ENCODE measurements around the gene CHCHD4.

DNA sequence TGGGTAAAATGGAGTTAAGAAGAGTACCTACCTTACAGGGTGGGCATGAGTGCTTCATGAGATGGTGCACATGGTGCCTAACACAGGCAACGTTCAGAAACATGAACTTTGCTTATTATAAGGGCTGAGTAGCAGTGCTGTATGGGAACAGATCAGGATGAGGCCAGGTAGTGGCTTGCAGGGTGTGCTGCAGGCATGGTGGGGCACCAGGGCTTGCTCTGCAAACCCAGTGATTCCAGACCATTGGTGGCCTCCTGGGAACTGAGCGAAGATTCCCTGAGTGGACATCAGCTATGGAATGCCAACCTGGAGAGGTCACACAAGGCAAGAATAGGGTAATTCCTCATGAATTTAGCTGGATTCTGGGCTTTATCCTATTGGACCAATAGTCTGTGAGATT lies 16.0 kb upstream of the CHCHD4 start:
- no peak for TF ChIP-seq EZH2 (IDR thresholded peaks at IDR 0.05; ENCODE audit: low read length, missing control alignments)
- TF ChIP-seq, protein P1, sequence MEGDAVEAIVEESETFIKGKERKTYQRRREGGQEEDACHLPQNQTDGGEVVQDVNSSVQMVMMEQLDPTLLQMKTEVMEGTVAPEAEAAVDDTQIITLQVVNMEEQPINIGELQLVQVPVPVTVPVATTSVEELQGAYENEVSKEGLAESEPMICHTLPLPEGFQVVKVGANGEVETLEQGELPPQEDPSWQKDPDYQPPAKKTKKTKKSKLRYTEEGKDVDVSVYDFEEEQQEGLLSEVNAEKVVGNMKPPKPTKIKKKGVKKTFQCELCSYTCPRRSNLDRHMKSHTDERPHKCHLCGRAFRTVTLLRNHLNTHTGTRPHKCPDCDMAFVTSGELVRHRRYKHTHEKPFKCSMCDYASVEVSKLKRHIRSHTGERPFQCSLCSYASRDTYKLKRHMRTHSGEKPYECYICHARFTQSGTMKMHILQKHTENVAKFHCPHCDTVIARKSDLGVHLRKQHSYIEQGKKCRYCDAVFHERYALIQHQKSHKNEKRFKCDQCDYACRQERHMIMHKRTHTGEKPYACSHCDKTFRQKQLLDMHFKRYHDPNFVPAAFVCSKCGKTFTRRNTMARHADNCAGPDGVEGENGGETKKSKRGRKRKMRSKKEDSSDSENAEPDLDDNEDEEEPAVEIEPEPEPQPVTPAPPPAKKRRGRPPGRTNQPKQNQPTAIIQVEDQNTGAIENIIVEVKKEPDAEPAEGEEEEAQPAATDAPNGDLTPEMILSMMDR (conservative IDR thresholded peaks at IDR 0.05 in 1 of 2, IDR thresholded peaks at IDR 0.05 in 1 of 2; ENCODE audit: low read depth in 1 of 2, low read length in 2 of 2) = no peak

All from fibroblast of lung (primary cell).